SJCRH30 (cell line): ENCODE data around the gene CENPF. TPM values are rescaled to one million over a fixed set of nuclear protein-coding genes. Genes with fewer than 3 reads are reported as not detected.
"Not testable (repeated sequence)": the region's sequence is repeated elsewhere in the genome, so short reads cannot be mapped to it uniquely, and the experiment has no call there.

Experiments
- DNase-seq, 2 experiments: peaks; one replicate each; pipeline ENCODE4 v3.0.0-alpha.2; 2015 to 2020
- H3K27ac ChIP-seq: fragments of 250-450 bp; sonication (Bioruptor Pico); 2 replicates; pipeline ENCODE4 v1.5.1; 2020; ENCODE audit warnings: mild to moderate bottlenecking, moderate library complexity
- H3K27me3 ChIP-seq: fragments of 250-450 bp; sonication (Bioruptor Pico); 2 replicates; pipeline ENCODE4 v1.5.1; 2020; ENCODE audit warnings: mild to moderate bottlenecking, moderate library complexity
- H3K36me3 ChIP-seq: fragments of 250-450 bp; sonication (Bioruptor Pico); 2 replicates; pipeline ENCODE4 v1.5.1; 2020; ENCODE audit warnings: mild to moderate bottlenecking, moderate library complexity
- H3K4me1 ChIP-seq: fragments of 250-450 bp; sonication (Bioruptor Pico); 2 replicates; pipeline ENCODE4 v1.5.1; 2020; ENCODE audit warnings: mild to moderate bottlenecking, moderate library complexity
- H3K4me3 ChIP-seq: fragments of 250-450 bp; sonication (Bioruptor Pico); 2 replicates; pipeline ENCODE4 v1.5.1; 2020; ENCODE audit warnings: mild to moderate bottlenecking, moderate library complexity
- H3K9me3 ChIP-seq: fragments of 250-450 bp; sonication (Bioruptor Pico); replicated peaks from 2 replicates; pipeline ENCODE4 v1.5.1; 2020; ENCODE audit warnings: mild to moderate bottlenecking, moderate library complexity
- total RNA-seq: library from RNA; depleted of rRNA; stranded (reverse); fragments of >200 nt; shearing (Covaris generic); gene quantifications from 2 replicates; pipeline ENCODE4 v1.2.3, GENCODE V29; 2014

CENPF gene
- total RNA-seq, 1 experiment from 2014 or later: 231 TPM

DNA sequence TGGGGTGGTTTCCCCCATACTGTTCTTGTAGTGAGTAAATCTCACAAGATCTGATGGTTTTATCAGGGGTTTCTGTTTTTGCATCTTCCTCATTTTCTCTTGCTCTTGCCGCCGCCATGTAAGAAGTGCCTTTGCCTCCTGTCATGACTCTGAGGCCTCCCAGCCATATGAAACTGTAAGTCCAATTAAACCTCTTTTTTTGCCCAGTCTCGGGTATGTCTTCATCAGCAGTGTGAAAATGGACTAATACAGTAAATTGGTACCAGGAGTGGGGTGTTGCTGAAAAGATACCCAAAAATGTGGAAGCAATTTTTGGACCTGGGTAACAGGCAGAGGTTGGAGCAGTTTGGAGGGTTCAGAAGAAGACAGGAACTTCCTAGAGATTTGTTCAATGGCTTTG, 26.9 kb upstream of the CENPF start:
- not testable (repeated sequence) for DNase-seq, H3K4me3 ChIP-seq, H3K27ac ChIP-seq, H3K36me3 ChIP-seq, H3K27me3 ChIP-seq, H3K4me1 ChIP-seq
- H3K9me3 ChIP-seq: peaks cover 11% of the 10 kb centered on the region; the same call in 1 of the 2 replicates

DNA sequence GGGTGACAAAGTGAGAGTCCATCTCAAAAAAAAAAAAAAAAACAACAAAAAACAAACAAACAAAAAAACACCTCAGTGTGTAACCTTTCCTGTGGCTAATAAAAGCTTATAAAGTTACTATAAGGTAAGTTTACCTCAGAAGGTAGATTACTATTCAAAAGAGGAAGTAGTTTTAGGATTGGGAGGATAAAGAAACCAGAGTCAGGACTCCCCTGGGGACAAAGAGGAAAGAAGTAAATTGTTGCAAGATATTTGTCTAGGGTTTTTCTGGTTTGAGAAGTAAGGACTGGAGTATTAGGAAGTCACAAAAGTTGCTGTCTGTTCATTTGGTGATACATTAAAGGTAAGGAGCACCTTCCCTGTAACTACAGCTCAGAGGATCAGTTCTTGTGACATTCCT, 23.8 kb upstream of the CENPF start:
- peaks cover 11% of the 10 kb centered on the region; the same call in 1 of the 2 replicates for H3K9me3 ChIP-seq

DNA sequence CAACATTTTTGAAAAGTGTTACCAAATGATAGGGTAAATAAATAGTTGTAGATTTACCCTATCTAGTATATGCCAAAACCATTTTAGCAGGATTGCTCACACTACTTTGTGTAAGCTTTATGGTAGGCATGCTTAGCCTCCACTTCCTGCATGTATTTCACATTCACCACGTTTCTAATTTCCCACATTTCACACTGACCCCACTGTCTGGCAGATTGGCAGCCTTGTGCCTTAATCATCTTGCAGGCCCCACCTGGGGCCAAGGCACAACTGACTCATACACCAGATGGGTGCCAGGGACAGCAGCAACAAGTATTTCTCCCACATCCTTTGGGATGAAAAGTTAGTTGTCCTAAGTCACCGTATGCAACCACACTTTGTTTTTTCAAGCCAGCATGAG, 21.2 kb upstream of the CENPF start:
- DNase-seq: peak; percentile 32 to 33
- Histone ChIP-seq H3K4me3 (no peak overlapping the region), H3K27ac (no peak overlapping the region), H3K4me1 (peaks cover 13% of the 10 kb centered on the region), H3K9me3 (no peaks in the 10 kb centered on the region; the same call in 1 of the 2 replicates), H3K27me3 (no peaks in the 10 kb centered on the region), H3K36me3 (no peaks in the 10 kb centered on the region)

More for the DNA sequence above, 23.8 kb upstream of the CENPF start:
- DNase-seq: no peak
- H3K27me3 ChIP-seq: no peaks in the 10 kb centered on the region
- H3K36me3 ChIP-seq: no peaks in the 10 kb centered on the region
- H3K4me3 ChIP-seq: no peak overlapping the region
- no peak overlapping the region for H3K27ac ChIP-seq
- H3K4me1 ChIP-seq: peaks cover 13% of the 10 kb centered on the region

DNA sequence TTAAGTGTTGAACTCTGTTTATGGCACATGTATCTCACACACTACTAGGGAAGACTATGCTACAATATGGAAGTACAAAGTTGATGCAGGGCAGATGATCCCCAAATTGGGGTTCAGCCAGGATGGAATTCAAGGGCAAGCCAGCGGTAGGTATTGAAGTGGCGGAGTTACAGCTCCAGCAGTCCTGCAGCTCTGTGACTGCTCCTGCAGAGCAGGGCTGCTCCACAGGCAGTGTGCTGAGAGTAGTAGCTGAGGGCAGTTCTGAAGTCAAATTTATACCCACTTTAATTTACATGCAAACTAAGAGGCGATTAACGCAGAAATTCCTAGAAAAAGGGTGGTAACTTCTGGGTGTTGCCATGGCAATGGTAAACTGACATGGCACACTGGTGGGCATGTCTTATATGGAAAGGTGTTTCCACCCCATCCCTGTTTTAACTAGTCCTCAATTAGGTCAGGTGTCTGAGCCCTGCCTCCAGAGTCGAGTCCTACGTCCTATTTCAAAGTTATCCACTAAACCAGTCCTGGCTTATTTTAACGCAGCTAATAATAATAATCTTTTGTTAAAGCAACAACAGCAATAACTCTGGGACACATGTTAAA, 20.6 kb upstream of the CENPF start:
- no peaks in the 10 kb centered on the region for H3K27me3 ChIP-seq
- no peaks in the 10 kb centered on the region for H3K36me3 ChIP-seq
- no peaks in the 10 kb centered on the region for H3K9me3 ChIP-seq
- H3K27ac ChIP-seq: no peak overlapping the region
- no peak for DNase-seq
- H3K4me3 ChIP-seq: no peak overlapping the region
- H3K4me1 ChIP-seq: peaks cover 13% of the 10 kb centered on the region

DNA sequence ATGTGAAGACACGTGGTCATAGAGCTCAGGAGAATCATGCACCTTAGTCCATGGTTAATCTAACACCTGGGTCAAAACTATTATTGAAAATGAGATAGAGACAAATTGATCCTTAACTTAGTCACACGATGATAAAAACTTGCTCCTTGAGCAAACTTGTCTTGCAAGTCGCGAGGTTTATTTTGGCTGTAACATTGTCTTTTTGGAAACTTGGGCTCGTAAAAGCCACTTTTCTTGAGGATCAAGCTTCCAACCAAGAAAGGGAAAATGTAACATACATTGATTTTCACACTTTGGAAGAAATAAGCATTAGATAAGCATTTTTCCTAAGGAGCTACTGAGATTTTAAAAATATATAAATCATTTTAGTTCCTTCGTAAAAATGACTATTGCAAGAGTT, 19.9 kb upstream of the CENPF start:
- peaks cover 13% of the 10 kb centered on the region for H3K4me1 ChIP-seq
- no peaks in the 10 kb centered on the region for H3K36me3 ChIP-seq
- DNase-seq: no peak
- H3K4me3 ChIP-seq: no peak overlapping the region
- H3K9me3 ChIP-seq: no peaks in the 10 kb centered on the region
- H3K27me3 ChIP-seq: no peaks in the 10 kb centered on the region
- no peak overlapping the region for H3K27ac ChIP-seq

DNA sequence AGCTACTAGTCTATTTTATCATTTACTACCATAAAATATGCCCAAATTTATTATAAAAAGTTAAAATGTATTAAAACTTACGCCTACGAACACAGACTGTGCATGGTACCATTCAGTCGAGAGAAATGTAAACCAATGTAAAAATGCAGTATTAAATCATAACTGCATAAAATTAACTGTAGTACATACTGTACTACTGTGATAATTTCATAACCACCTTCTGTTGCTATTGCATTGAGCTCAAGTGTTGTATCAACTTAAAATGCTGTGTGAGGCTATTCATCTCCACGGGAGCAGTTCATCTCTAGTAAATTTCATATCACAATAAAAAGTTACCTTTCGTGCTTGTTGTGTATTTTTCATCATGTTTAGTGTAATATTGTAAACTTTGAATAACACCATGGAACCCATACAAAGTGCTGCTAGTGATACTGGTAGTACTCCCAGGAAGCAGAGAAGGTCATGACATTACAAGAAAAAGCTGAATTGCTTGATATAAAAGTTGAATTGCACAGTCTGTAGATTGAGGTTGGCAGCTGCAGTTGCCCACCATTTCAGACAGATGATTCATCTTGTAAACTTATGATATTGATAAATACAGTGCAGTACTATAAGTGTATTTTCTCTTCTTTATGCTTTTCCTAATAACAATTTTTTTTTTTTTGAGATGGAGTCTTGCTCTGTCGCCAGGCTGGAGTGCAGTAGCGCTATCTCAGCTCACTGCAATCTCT, 19.0 kb upstream of the CENPF start:
- H3K27me3 ChIP-seq: no peaks in the 10 kb centered on the region
- no peak for DNase-seq
- 0 out of 2 replicates have a peak overlapping the region, but pooled peaks have one; percentile 8 for H3K27ac ChIP-seq
- no peaks in the 10 kb centered on the region for H3K9me3 ChIP-seq
- peaks cover 13% of the 10 kb centered on the region for H3K4me1 ChIP-seq
- H3K4me3 ChIP-seq: no peak overlapping the region
- no peaks in the 10 kb centered on the region for H3K36me3 ChIP-seq

DNA sequence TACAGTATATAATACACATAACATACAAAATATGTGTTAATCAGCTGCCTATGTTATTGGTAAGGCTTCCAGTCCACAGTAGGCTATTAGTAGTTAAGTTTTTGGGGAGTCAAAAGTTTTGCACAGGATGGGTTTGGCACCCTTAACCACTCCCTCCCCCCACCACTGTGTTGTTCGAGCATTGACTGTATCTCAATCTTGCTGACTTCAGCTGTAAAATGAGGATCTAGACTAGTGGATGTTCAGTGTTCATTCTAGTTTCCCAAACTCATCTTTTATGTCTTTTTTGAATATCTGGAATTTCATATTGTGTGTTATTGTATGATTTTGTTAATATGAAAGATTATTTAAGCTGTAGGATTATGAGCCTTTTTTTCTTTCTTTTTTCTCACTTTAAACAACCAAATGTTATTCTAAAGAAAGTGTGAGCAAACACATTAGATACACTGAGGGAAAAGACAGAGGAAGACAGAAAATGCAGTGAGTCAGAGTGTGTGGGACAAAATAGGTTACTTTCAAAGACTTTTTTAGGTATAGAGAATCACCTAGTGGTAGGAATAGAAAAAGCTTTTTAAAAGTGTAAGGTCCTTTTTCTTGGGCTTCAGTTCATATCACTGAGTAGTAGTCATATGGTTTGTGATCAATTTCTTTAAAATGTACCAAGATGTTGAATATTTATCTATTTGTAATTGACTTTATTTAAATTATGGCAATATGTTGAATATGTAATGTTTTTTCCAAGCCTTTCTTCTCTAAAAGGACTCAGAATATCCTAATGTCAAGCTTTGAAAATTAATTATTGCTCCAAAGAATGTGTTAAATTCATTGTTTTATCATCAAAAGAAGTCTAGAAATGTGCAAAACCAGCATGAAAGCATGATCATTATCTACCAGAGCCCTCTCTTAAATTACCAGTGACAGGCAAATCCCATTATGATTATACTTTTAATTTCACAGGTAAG, 17.9 kb upstream of the CENPF start:
- peak in 1 of 2 experiments; percentile 70 for DNase-seq
- Histone ChIP-seq H3K4me1 (peaks cover 13% of the 10 kb centered on the region), H3K36me3 (no peaks in the 10 kb centered on the region), H3K27me3 (no peaks in the 10 kb centered on the region), H3K27ac (0 out of 2 replicates have a peak overlapping the region, but pooled peaks have one; percentile 8), H3K4me3 (no peak overlapping the region), H3K9me3 (no peaks in the 10 kb centered on the region)

DNA sequence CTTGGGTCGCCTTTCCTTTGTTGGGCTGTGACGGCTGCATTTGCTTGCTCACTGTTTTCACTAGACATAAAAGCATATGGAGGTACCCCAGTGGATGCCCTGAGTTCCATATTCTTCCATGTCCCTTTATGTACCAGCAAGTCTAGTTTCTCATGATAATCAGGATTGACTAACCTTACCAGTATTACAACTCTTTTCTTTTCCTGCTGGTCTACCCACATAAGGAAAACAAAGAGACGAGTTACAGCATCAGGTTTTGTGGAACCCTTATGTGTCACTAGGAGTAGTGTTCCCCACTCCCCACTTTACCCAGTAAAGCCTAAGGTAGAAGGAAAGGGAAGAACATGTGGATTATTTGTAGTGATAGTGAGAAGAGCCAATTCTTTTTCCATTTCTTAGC, 16.4 kb upstream of the CENPF start:
- Histone ChIP-seq H3K9me3 (no peaks in the 10 kb centered on the region), H3K36me3 (no peaks in the 10 kb centered on the region), H3K27me3 (no peaks in the 10 kb centered on the region), H3K4me3 (no peak overlapping the region), H3K4me1 (peaks cover 7% of the 10 kb centered on the region), H3K27ac (no peak overlapping the region)
- DNase-seq: no peak

DNA sequence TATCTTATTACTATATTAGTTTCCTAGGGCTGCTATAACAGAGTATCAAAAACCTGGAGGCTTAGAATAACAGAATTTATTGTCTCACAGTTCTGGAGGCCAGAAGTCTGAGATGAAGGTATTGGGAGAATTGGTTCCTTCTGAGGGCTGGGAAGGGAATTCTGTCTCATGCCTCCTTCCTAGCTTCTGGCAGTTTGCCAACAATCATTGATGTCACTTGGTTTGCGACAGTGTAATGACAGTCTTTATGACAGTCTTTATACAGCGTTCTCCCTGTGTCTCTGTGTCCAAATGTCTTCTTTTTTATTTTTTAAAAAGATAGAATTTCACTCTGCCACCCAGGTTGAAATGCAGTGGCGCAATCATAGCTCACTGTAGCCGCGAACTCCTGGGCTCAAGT, 15.8 kb upstream of the CENPF start:
- no peaks in the 10 kb centered on the region for H3K27me3 ChIP-seq
- no peak overlapping the region for H3K27ac ChIP-seq
- DNase-seq: no peak
- peaks cover 3% of the 10 kb centered on the region; the same call in 1 of the 2 replicates for H3K4me1 ChIP-seq
- H3K36me3 ChIP-seq: no peaks in the 10 kb centered on the region
- H3K9me3 ChIP-seq: no peaks in the 10 kb centered on the region
- no peak overlapping the region for H3K4me3 ChIP-seq

DNA sequence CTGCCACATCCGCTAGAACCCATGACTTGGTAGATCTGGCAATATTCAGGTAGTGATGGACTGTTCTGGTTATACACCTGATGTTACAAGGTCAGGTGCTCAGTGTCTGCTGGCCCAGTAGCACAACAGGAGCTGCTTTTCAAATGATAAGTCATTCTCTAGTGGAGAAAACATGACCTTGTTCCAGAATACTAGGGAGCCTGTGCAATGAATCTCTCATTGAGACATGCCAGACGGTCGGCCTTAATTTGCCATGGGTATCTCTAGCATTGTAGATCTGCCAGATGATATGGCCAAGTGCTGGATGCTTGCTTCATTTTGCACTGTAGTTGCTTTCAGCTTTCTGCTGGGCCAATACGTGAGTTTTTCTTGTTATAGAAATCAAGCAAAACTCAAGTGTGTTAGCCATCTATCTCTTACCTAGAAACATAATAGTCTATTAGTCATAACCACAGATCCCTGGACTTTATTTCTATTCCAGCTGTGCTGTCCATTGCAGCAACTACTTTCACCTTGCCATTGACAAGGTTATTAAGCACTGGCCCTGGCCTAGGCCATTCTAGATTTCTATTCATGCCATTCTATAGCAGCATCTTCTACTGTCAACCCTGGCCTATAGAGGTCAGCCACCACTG, 13.9 kb upstream of the CENPF start:
- Histone ChIP-seq H3K4me3 (no peak overlapping the region), H3K9me3 (no peaks in the 10 kb centered on the region), H3K27me3 (peaks cover 4% of the 10 kb centered on the region; the same call in 1 of the 2 replicates), H3K4me1 (peaks cover under 1% of the 10 kb centered on the region; the same call in 1 of the 2 replicates), H3K36me3 (no peaks in the 10 kb centered on the region), H3K27ac (no peak overlapping the region)
- no peak for DNase-seq

DNA sequence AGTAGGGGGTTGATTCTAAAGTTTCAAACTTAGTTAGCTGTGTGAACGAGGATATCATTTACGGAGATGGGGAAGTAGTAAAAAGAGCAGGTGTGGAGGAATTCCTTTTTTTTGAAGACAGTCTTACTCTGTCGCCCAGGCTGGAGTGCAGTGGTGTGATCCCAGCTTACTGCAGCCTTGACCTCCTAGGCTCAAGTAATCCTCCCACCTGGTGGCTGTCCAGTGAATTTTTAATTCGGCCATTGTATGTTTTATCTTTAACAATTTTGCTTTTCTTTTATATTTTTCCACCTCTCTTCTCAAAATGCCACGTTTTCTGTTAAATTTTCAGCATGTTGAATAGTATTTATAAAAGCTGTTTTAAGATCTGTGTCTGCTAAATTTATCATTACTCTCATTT, 12.3 kb upstream of the CENPF start:
- no peak overlapping the region for H3K4me3 ChIP-seq
- H3K4me1 ChIP-seq: no peaks in the 10 kb centered on the region
- H3K27me3 ChIP-seq: peaks cover 6% of the 10 kb centered on the region
- DNase-seq: no peak
- H3K9me3 ChIP-seq: no peaks in the 10 kb centered on the region
- no peak overlapping the region for H3K27ac ChIP-seq
- H3K36me3 ChIP-seq: no peaks in the 10 kb centered on the region

DNA sequence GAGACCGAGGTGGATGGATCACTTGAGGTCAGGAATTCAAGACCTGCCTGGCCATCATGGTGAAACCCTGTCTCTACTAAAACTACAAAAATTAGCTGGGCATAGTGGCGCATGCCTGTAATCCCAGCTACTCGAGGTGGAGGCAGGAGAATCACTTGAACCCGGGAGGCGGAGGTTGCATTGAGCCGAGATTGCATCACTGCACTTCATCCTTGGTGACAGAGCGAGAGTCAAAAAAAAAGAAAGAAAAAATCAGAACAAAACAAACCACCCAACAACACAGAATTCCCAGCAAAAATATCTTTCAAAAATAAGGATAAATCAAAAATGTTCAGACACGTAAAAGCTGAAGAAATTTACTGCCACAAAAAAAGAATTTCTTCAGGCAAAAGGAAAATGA, 11.1 kb upstream of the CENPF start:
- H3K4me3 ChIP-seq, H3K9me3 ChIP-seq, DNase-seq, H3K27ac ChIP-seq, H3K4me1 ChIP-seq, H3K36me3 ChIP-seq, H3K27me3 ChIP-seq: not testable (repeated sequence)

DNA sequence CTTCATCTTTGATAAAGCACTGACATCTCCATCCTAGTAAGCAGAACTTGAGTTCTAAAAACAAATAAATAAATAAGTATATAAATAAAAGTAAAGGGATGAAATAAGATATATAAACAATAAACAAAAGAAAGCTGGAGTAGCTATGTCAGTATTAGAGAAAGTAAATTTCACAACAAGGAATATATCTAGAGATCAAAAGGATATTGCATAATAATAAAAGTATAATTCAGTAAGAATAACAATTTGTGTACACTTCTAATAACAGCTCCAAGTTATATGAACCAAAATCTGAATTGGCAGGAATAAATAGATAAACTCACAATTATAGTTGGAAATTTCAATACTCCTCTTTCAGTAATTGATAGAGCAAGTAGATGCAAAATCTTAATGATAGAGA, 9.8 kb upstream of the CENPF start:
- Histone ChIP-seq H3K4me3 (no peak overlapping the region), H3K9me3 (no peaks in the 10 kb centered on the region), H3K4me1 (no peaks in the 10 kb centered on the region), H3K27ac (no peak overlapping the region), H3K36me3 (no peaks in the 10 kb centered on the region), H3K27me3 (peaks cover 6% of the 10 kb centered on the region)
- no peak for DNase-seq

DNA sequence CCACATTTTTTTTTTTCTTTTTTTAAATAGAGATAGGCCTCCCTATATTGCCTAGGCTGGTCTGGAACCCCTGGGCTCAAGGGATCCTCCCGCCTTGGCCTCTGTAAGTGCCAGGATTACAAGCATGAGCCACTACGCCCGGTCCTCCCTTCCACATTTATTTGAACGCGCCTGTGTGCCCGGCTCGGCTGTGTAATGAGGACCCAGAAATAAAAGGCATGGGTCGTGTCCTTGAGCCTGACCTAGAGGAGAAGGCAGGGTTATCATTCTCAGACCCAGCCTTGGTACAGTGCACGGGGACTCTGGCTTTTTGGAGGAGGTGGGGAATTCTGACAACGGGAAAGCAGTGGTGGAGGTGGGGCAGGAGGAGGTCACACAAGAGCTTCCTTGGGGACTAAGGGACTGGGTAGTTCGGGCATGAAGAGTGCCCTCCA, 841 bp downstream of the CENPF start:
- DNase-seq: peak; percentile 38 to 45
- Histone ChIP-seq H3K36me3 (peaks cover 30% of the 10 kb centered on the region), H3K9me3 (no peaks in the 10 kb centered on the region), H3K4me1 (peaks cover 10% of the 10 kb centered on the region), H3K4me3 (peak overlapping the region; percentile 90), H3K27ac (peak overlapping the region; percentile 93), H3K27me3 (no peaks in the 10 kb centered on the region)
